Activated T-cell treated with anti-CD3 and anti-CD28 coated beads for 1 hour (primary cell): ENCODE data around the gene NEK11.
"Not testable (repeated sequence)": the region's sequence is repeated elsewhere in the genome, so short reads cannot be mapped to it uniquely, and the experiment has no call there.

Experiments
- DNase-seq: peaks from one replicate; pipeline ENCODE4 v3.0.0-alpha.2; 2020; ENCODE audit warnings: low read depth

Gene NEK11

DNA sequence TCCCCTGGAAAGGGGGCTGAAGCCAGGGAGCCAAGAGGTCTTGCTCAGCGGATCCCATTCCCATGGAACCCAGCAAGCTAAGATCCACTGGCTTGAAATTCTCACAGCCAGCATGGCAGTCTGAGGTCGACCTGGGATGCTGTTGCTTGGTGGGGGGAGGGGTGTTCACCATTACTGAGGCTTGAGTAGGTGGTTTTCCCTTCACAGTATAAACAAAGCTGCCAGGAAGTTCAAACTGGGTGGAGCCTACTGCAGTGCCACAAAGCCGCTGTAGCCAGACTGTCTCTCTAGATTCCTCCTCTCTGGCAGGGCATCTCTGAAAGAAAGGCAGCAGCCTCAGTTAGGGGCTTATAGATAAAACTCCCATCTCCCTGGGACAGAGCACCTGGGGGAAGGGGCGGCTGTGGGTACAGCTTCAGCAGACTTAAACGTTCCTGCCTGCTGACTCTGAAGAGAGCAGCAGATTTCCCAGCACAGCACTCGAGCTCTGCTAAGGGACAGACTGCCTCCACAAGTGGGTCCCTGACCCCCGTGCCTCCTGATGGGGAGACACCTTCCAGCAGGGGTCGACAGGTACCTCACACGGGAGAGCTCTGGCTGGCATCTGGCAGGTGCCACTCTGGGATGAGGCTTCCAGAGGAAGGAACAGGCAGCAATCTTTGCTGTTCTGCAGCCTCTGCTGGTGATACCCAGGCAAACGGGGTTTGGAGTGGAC is 15.8 kb downstream of the NEK11 start:
- not testable (repeated sequence) for DNase-seq

DNA sequence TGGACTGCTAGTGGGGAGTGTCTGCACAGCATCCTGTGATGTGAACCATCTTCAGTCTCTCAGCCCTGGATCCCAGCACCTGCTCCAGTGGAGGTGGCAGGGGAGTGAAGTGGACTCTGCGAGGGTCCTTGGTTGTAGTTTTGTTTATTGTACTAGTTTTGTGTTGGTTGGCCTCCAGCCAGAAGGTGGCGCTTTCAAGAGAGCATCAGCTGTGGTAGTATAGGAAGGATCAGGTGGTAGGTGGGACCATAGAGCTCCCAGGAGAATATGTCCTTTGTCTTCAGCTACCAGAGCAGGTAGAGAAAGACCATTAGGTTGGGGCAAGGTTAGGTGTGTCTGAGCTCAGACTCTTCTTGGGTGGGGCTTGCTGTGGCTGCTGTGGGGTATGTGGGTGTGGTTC is 20.9 kb downstream of the NEK11 start:
- DNase-seq: no peak

DNA sequence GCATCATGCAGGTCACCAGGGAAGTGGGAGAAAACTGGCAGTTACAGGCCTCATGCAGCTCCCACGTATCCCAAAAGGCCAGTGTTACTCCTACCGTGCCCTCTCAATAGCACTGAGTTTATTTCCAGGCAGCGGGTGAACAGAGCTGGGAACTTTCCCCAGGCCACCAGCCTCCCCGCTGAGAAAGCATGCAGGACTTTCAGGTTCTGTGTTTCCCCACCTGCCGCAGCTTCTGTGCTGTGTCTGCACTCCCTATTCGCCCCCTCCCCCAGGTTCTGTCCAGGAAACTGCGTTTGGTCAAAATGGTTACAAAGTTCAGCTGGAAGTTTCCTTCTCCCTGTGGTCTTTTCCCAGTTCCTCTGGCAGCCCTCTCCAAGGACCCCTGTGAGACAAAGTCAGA is 21.4 kb downstream of the NEK11 start:
- no peak for DNase-seq

DNA sequence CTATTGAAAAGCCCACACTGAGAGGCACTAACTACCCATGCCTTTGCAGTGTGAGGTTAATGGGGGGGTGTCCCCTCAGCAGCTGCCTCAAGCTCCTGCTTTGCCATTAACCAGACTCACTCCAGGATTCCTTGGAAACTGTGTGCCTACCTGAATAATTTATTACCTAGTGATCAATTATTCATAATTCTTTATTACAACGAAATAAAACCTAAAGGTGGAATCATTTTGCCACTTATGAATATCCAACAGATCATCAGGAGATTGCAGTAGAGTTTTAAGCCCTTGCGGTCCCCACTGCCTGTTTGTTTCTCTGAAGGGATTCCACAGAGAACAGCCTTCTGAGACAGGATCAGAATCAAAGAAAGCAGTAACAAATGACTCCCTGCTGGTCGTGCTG is 23.3 kb downstream of the NEK11 start:
- no peak for DNase-seq

DNA sequence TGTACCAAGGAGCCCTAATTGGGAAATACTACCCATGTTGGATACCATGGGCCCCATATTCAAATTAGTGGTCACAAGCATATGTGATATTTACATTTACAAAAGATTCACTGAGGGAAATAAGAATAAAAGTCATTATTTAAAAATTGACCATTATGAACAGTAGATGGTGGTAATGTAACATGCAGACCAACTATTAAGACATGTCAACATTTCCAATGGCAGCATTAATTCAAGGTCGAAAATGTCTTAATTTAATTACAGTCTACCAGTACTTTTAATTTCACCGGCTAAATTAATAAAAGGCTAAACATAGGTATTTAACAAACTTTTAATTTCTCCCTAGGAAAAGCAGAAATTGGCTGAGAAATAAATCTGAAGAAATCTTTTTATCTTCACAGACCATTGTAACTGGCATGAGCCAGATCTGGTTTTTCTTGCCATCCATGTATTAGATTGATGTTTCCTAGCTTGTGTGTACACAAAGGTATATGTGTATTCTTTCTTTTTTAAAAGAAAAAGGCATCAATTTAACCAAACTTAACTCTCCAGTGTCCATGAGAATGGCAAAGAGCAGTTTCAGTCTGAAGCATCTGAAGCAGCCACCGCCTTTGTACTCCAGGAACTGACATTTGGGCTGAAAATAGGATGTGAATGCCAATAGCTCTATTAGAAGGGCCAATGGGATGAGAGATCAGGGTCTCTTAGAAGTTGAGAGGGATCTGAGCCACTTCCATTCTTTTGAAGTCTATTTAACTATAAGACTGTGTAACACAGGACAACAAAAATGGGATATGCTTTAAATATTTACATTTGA is 26.6 kb downstream of the NEK11 start:
- no peak for DNase-seq

DNA sequence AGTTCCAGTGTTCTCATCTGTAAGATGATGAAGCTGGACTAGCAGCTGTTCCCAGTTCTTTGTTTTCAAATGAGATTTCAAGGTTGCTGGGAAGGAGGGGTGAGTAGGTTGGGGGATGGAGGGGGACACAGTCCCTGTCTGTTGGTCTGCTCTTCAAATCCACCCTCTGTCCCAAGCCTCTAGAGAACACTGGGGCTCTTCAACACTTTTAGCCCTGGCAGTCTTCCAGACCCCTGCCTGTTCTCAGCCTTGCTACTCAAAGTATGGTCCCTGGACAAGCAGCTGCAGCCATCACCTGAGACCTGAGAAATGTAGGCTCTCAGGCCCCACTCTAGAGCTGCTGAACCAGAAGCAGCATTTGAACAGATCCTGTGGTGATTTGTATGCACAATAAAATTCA is 41.3 kb downstream of the NEK11 start:
- DNase-seq: no peak

DNA sequence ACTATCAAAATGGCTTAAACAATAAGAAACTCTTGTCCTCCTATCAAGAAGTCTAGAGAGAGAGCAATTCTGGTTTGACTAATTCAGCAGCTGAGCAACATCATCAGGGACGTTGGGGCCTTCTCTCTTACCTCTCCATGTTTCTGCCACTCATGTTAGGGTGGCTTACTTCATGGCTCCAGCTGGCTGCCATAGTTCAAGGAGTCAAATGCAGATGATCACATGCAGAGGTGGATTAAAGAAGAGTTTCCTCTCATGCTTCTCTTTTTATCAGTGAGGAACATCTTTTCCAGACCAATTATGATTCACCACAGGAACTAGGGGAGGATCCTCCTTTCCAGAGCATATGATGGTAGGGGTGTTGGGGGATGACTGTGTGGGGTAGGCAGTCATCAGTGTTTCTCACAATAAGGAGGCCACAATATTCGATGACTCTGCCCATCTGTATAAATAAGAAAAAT is 45.5 kb downstream of the NEK11 start:
- DNase-seq: no peak

DNA sequence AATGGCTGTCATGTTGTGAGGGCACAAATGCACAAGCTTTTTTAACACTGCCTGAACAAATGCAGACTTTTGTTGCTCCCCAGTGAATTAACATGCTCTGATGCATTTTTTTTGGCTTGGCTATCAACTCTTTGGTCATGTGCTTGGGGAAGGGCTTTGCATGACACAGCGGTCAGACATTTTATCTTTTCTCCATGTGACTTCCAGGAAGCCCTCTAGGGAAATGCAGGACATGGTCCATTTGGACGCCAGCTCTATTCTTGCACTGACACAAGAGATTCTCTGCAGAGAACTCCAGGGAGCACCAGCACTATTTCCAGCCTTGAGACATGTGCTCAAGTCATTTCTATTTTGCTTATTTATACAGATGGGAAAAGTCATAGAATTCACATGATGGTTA is 46.2 kb downstream of the NEK11 start:
- no peak for DNase-seq

DNA sequence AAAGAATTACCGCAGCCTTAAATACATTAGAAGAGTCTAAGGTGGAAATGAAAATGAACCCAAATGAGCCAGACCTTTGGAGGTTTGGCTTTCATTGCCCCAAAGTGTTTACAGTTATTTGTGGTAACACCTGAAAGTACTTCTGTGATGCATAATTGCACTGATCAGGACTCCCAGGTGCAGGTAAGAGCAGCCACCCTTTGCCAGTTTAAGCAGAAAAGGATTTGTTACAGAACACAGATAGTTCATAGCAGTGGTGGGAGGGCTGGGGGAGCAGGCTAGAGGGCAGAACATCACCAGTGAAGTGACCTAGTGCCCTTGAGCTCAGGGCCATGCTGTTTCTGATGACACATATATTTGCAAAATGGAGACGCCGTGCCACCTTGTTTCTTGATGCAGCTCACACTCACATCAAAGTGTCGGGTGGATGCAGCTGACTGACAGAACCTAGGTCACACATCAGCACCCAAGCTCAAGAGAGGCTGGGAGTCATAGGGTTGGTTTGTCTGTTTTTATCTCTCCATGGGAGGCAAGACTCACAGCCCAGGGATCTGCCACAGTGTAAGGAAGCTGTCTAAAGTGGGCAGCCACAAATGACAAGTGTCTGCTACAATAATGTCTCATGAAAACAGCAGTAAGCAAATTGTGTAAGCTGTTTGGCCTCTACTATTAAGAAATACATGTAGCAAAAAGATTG is 49.1 kb downstream of the NEK11 start:
- DNase-seq: no peak

DNA sequence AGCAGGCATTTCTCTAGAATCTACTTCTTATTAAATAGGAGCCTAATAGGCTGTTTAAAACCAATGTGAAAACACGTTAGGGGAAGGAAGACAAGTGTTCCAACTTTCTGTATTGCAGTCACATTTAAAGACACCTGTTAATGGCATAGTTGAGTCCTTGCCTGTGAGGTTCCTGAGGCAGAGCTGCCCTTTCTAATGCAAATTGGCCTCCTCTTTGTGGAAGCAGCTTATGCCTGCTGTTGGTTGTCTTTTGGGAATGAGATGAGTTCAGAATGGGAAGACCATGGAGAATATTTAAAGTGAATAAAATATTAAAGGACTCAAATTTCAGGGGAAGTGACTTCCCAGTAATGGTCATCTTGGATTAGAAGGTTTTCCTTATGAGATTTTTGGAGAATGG is 51.2 kb downstream of the NEK11 start:
- no peak for DNase-seq

DNA sequence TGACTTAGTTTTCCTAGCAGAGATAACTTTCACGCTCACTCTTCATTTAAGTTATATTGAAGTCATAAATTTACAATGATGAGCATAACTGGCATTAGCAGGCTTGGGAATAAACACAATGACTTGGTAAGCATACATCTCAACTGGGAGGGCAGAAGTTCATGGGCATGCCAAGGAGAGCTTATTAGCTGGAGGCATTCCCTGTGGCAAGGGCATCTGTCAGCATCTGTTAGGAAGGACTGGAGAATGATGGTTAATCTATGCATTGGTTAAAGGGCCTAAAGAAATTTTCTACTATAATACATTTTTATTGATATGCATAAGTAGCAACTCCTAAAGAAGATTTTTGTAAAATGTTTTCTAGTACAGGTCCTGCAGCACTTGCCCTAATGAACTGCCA is 52.4 kb downstream of the NEK11 start:
- no peak for DNase-seq

DNA sequence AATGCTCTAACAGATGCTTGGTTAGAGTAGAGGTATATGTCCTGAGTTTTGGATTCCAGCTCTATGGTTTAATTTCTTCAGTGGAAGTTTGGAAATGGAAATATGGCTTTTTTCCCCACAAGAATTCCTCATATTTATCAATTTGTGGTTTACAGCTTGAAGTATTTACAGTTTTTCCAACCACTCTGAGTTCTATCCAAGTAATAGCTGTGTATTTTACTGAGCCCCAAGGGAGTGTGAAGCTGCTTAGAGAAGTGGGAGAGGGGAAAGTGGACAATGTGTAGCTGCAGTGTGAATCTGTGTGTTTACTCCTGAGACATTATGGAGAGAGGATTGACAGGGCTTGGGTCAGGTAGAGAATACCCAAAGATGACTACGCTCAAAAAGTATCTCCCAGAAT is 54.5 kb downstream of the NEK11 start:
- DNase-seq: no peak

DNA sequence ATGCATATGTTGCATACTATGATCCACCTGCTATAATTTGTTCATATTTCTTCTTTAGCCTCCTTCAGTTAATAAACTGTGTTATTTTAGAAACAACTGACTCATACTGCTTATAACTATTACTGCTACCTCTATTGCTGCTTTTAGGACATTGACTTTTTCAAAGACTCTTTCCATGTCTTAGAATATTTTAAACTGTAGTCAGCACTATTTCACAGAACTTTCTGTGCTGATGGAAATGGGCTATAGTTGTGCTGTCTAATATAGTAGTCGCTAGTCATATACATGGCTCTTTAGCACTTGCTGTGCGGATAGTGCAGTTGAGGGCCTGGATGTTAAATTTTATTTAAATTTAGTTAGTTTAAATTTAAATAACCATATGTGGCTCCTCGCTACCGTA is 55.6 kb downstream of the NEK11 start:
- DNase-seq: no peak

DNA sequence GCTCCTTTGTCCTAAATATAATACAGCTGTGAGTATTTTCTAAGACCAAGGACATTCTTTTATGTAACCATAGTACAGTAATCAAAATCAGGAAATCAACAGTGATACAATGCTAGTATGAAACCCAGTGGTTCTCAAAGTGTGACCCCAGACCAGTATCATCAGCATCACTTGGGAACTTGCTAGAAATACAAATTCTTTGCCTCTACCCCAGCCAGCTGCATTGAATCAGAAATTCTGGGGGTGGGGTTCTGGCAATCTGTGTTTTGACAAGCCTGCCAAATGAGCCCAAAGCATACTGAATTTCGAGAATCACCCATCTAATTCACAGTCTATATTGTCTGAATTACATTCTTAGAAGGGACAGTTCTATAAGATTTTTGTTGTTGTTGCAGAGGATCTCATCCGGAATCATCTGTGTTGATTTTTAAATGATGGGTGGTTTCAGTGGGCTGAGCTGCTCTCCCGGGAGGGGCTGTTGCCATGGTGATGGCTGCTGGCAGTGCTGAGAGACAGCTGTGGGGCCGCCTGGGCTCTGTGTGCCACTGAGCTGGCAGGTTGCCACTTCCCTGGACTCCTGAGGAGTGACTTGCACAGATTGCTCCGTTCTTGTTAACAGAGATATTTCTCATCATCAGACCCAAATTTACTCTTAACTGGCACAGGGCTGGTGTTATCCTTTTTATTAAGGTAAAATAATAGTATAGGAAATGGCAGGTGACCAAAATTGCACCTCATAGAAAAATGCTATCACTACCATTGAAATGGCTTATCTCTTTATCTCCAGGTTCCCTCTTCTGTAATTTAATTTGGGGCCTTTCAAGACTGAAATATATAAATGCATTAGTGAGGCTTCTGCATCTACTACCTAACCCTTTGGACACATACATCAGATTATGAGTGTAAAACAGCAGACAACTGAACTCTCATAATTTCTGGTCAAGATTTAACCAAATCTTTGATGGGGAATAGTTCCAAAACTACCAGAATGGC is 56.5 kb downstream of the NEK11 start:
- DNase-seq: no peak

DNA sequence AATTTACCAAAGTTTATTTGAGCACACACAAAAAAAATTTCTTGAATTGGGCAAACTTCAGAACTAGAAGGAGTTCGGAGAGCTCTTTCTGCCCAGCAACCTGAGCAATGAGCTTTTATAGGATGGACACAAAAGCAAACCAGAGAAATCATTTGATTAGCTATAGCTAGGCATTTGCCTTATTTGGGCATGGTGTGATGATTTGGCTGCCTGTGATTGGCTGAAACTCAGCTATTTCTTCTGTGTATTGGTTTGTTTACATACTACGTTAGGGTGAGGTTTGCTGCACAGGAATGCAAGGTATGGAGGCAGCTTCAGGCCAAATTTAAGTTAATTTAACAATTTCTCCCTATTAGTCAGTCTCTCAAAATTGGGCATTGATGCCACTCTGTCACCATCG is 65.1 kb downstream of the NEK11 start:
- no peak for DNase-seq

DNA sequence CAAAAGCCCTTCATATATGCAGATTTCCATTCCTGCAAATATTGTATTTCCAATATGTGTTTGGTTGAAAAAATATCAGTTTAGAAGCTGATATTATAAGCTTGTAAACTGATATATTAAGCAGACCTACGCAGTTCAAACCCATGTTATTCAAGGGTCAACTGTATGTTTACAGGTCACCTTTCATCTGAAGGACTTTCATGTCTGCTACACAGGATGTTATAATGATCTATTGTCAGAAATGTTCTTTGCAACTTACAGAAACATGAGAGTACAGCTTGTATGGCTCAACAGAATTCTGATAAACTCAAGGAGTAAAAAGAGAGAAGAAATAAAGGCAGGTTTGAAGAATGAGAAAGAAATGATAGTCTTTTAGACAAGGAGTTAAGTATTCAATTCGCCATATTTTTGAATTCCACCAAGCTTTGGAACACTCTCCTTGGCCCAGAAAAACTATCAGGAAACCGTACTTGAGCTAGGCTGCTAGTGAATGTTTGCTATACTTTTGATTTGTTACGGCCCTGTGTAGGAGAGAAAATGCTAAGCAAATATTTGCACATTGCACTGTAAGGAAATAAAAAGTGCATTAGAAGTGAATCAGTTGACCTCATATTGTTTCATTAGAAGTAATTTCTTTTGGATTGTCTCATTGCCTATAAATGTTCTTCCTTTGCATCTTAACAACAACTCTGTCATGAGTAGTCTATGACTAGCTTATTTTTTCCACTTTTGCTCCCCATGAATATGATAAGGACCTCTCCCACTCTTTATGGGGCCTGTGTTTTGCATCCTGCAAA is 81.2 kb downstream of the NEK11 start:
- no peak for DNase-seq

DNA sequence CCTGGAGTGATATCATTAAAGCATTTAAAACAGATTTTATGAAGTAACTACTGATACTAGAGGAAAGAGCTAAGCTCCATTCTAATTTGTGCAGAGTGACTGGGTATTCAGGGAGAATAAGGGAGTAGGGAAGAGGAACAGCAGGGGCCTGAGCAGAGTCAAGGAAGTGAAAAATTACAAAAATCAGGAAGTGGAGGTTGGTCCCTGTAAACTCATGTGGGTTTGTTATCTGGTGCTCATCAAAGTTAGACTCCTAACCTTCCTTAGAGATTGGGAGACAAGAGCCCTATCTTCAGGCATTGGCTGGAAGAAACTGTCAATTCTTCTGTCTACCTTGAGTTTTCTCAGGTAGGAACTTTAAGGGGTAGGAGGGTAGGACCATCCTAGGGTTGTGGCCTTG is 82.5 kb downstream of the NEK11 start:
- DNase-seq: no peak

DNA sequence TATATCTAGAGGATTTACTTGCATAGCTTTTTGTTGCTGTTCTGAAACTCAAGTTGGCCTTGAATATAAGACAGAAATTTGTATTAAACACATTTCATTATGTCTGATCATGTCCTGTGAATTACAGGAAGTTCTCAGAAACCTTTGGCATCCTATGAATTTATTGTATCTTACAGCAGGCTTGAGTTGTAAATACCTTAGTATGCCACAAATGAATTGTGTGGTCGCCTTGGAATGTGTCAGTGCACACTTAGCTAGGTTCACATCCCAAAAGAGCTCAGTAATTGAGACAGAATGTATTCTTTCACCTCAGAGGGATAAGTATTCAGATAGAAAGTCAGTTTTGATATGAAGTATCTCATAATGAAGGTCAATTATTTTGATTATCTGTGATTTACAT is 83.4 kb downstream of the NEK11 start:
- no peak for DNase-seq

DNA sequence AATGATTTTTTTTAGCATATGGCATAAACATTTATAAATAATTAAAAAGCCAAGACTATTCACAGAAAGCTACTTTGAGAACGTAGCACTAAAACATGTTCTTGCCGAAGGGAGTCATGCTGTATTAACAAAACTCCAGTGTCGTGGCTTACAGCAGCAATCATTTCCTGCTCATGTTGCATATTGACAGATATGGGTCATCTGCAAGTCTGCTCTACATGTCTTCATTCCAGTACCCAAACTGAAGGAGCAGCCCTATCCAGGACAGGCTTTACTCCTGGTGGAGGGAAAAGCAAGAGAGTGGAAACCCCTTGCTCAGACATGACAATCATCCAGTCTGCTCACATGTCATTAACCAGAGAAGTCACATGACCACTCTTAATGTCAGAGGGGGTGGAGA is 87.6 kb downstream of the NEK11 start:
- DNase-seq: no peak

DNA sequence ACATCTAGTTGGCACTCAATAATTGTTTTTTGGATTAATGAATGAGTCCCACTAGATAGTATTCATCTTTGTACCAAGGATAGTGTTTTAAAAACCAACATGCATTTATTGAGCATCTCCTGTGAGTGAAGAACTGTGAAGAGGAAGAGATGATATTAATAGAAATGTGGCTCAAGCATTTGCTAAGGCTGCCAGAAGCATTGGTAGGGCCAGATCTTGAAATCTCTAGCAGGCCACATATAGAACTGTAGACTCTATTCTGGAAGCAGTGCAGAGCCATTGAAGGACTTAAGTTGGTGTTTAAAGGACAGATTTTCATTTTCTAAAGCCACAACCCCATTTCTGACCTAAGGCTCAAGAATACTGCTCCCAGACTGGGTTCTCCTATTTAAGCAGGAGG is 99.0 kb downstream of the NEK11 start:
- no peak for DNase-seq

DNA sequence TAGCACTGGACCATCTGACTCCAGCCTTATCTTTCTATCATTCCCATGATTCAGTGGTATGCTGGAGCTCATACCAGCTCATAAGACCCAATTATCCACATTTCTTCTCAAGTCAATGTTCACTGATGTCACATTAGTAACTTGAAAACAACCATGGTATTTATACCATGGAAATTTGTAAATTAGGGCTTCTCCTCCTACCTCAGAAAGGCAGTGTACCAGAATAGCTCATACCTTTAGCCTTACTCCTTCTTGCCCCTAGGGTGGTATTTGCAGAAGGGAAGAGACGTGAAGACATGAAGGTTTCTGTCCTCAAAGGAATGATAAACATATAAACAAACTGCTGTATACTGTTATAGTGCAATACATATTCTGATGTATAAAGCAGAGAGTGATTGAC is 114.2 kb downstream of the NEK11 start:
- DNase-seq: no peak
